ENCODE results near the gene ASIC5.

Gene ASIC5

GRCh38 chr4:155822572-155822971, 43.5 kb downstream of the ASIC5 start (continued):
- TF ChIP-seq, protein P1, sequence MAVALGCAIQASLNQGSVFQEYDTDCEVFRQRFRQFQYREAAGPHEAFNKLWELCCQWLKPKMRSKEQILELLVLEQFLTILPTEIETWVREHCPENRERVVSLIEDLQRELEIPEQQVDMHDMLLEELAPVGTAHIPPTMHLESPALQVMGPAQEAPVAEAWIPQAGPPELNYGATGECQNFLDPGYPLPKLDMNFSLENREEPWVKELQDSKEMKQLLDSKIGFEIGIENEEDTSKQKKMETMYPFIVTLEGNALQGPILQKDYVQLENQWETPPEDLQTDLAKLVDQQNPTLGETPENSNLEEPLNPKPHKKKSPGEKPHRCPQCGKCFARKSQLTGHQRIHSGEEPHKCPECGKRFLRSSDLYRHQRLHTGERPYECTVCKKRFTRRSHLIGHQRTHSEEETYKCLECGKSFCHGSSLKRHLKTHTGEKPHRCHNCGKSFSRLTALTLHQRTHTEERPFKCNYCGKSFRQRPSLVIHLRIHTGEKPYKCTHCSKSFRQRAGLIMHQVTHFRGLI (tag by site-specific recombination; IDR thresholded peaks at IDR 0.05), result no peak

- H3K9me3 ChIP-seq (ENCODE audit: control insufficient read depth, insufficient read depth, low read depth, low read length), result no peaks in the 10 kb centered on the region
- no peaks in the 10 kb centered on the region for H3K4me1 ChIP-seq (ENCODE audit: control insufficient read depth, insufficient read depth, low read length)
- ChIA-PET POLR2A (no interaction called here), CTCF (interaction anchor here (1.2 kb wide), 1 partner anchor 132 kb away, joined by 3 read pairs; no protein-coding TSS in a partner anchor)
- H3K4me3 ChIP-seq (ENCODE audit: low read depth, low read length), result no peak overlapping the region
- no peak overlapping the region for H3K27ac ChIP-seq (ENCODE audit: extremely low read depth, low read depth, low read length)
- H3K36me3 ChIP-seq (ENCODE audit: control insufficient read depth in 2 of 2, insufficient read depth in 1 of 2, low read length in 2 of 2), result no peaks in the 10 kb centered on the region
- TF ChIP-seq ZNF560 (tag by site-specific recombination; IDR thresholded peaks at IDR 0.05; ENCODE audit: borderline replicate concordance), result no peak
- no peak for TF ChIP-seq ZNF114 (tag by site-specific recombination; IDR thresholded peaks at IDR 0.05)
- no peak for TF ChIP-seq YY2 (tag by site-specific recombination; IDR thresholded peaks at IDR 0.05)
- TF ChIP-seq ZNF433 (tag by site-specific recombination; IDR thresholded peaks at IDR 0.05; ENCODE audit: low read depth), result no peak
- TF ChIP-seq ZNF324 (tag by site-specific recombination; IDR thresholded peaks at IDR 0.05), result no peak
Measured at GRCh38 chr4:155820887-155821518, 45.1 kb downstream of the ASIC5 start.

GRCh38 chr4:155819066-155819465, 47.0 kb downstream of the ASIC5 start:
- H3K27ac ChIP-seq (ENCODE audit: extremely low read depth, low read depth, low read length), result no peak overlapping the region
- CTCF ChIA-PET, result no interaction called here
- POLR2A ChIA-PET, result no interaction called here

More at GRCh38 chr4:155819066-155819465, 47.0 kb downstream of the ASIC5 start:
- H3K36me3 ChIP-seq (ENCODE audit: control insufficient read depth in 2 of 2, insufficient read depth in 1 of 2, low read length in 2 of 2), result no peaks in the 10 kb centered on the region
- H3K9me3 ChIP-seq (ENCODE audit: control insufficient read depth, insufficient read depth, low read depth, low read length), result no peaks in the 10 kb centered on the region
- no peak for TF ChIP-seq ZNF658 (tag by site-specific recombination; IDR thresholded peaks at IDR 0.05)
- no peak for TF ChIP-seq ZBTB10 (tag by site-specific recombination; IDR thresholded peaks at IDR 0.05)
- TF ChIP-seq PRDM1 (tag by site-specific recombination; IDR thresholded peaks at IDR 0.05), result no peak
- TF ChIP-seq, protein P2, sequence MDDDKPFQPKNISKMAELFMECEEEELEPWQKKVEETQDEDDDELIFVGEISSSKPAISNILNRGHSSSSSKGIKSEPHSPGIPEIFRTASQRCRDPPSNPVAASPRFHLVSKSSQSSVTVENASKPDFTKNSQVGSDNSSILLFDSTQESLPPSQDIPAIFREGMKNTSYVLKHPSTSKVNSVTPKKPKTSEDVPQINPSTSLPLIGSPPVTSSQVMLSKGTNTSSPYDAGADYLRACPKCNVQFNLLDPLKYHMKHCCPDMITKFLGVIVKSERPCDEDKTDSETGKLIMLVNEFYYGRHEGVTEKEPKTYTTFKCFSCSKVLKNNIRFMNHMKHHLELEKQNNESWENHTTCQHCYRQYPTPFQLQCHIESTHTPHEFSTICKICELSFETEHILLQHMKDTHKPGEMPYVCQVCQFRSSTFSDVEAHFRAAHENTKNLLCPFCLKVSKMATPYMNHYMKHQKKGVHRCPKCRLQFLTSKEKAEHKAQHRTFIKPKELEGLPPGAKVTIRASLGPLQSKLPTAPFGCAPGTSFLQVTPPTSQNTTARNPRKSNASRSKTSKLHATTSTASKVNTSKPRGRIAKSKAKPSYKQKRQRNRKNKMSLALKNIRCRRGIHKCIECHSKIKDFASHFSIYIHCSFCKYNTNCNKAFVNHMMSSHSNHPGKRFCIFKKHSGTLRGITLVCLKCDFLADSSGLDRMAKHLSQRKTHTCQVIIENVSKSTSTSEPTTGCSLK (tag by site-specific recombination; IDR thresholded peaks at IDR 0.05), result no peak
- no peak for TF ChIP-seq AEBP2 (tag by site-specific recombination; IDR thresholded peaks at IDR 0.05; ENCODE audit: borderline replicate concordance)
- no peak for TF ChIP-seq ZNF623 (tag by site-specific recombination; IDR thresholded peaks at IDR 0.05)
- TF ChIP-seq, protein P1 (tag by site-specific recombination; IDR thresholded peaks at IDR 0.05), result no peak
- TF ChIP-seq ZNF529 (tag by site-specific recombination; IDR thresholded peaks at IDR 0.05; ENCODE audit: insufficient replicate concordance), result no peak
- TF ChIP-seq ZNF274 (IDR thresholded peaks at IDR 0.05; ENCODE audit: low read length), result no peak
- TF ChIP-seq ZNF274 (tag by site-specific recombination; IDR thresholded peaks at IDR 0.05; ENCODE audit: borderline replicate concordance), result no peak
- no peaks in the 10 kb centered on the region for H3K4me1 ChIP-seq (ENCODE audit: control insufficient read depth, insufficient read depth, low read length)
- no peak overlapping the region for H3K4me3 ChIP-seq (ENCODE audit: low read depth, low read length)

All from HEK293 (cell line).